Suprapubic skin (tissue), 4 donors: ENCODE results near the gene TAAR9. TPM values are rescaled to one million over a fixed set of nuclear protein-coding genes. Genes with fewer than 3 reads are reported as not detected.

ENCODE experiments used
- DNase-seq, 2 donors: peaks; one replicate each; pipeline ENCODE4 v3.0.0-alpha.2; 2019; ENCODE audit warnings: low spot score in 2 of 2
- H3K27ac ChIP-seq: fragments of 200-600 bp; sonication (generic); one replicate; pipeline ENCODE4 v1.5.1; 2019
- H3K27me3 ChIP-seq: fragments of 200-600 bp; sonication (generic); one replicate; pipeline ENCODE4 v1.5.1; 2019
- H3K36me3 ChIP-seq: fragments of 200-600 bp; sonication (generic); one replicate; pipeline ENCODE4 v1.5.1; 2019
- H3K4me1 ChIP-seq: fragments of 200-600 bp; sonication (generic); one replicate; pipeline ENCODE4 v1.5.1; 2019
- H3K4me3 ChIP-seq: fragments of 200-600 bp; sonication (generic); one replicate; pipeline ENCODE4 v1.5.1; 2019; ENCODE audit warnings: mild to moderate bottlenecking
- H3K9me3 ChIP-seq: fragments of 200-600 bp; sonication (generic); one replicate; pipeline ENCODE4 v1.5.1; 2019
- CTCF ChIP-seq, 2 donors: fragments of 200-600 bp in 1 of 2; fragments of 450-650 bp in 1 of 2; sonication (generic) in 1 of 2; IDR thresholded peaks; one replicate each; pipeline ENCODE4 v1.5.1; 2016 to 2019; ENCODE audit warnings: antibody characterized with exemption in 2 of 2, mild to moderate bottlenecking in 1 of 2, moderate library complexity in 1 of 2
- EP300 ChIP-seq: sonication (generic); formaldehyde crosslinking; IDR thresholded peaks from one replicate; pipeline ENCODE4 v1.6.1; 2017; ENCODE audit warnings: antibody characterized with exemption
- POLR2A ChIP-seq, 2 donors: fragments of 450-650 bp; IDR thresholded peaks; one replicate each; pipeline ENCODE4 v1.6.1; 2017; ENCODE audit warnings: antibody characterized with exemption in 2 of 2, mild to moderate bottlenecking in 2 of 2, moderate library complexity in 2 of 2
- POLR2AphosphoS5 ChIP-seq, 3 donors: sonication (generic); formaldehyde crosslinking; IDR thresholded peaks; one replicate each; pipeline ENCODE4 v1.6.1; 2017; ENCODE audit warnings: antibody characterized with exemption in 3 of 3
- WGBS: methylation state at CpG from one replicate; pipeline ENCODE4 v1.1.5; 2018; 5-methylcytosine and 5-hydroxymethylcytosine counted together
- total RNA-seq, 4 donors: library from RNA; depleted of rRNA; stranded (reverse); fragments of >200 nt; gene quantifications; one replicate each; pipeline ENCODE4 v1.1.0, GENCODE V29; 2016

Gene TAAR9
- not detected for total RNA-seq

- Histone ChIP-seq H3K4me3 (no peak within 1 kb of the TSS), H3K36me3 (no peaks in the 10 kb centered on the region), H3K27me3 (peaks cover 12% of the 10 kb centered on the region), H3K9me3 (no peaks in the 10 kb centered on the region), H3K27ac (no peak within 1 kb of the TSS), H3K4me1 (no peaks in the 10 kb centered on the region)
- no peak for DNase-seq
- 79% methylated on average over 4 of the region's 4 CpGs for WGBS
- no peak for TF ChIP-seq EP300
- TF ChIP-seq CTCF (IDR thresholded peaks at IDR 0.05), result no peak
- no peak for TF ChIP-seq POLR2A (IDR thresholded peaks at IDR 0.05)
- TF ChIP-seq POLR2AphosphoS5 (IDR thresholded peaks at IDR 0.05), result no peak
These were observed at the start of gene TAAR9 for GRCh38 chr6:132537977-132538376. TSS of gene TAAR9 (plus strand) at chr6:132538277. CDS start at chr6:132538290, 13 bp downstream.

- no peaks in the 10 kb centered on the region for H3K27me3 ChIP-seq
- TF ChIP-seq POLR2A (IDR thresholded peaks at IDR 0.05) (no peak), POLR2AphosphoS5 (IDR thresholded peaks at IDR 0.05) (no peak), CTCF (IDR thresholded peaks at IDR 0.05) (no peak), EP300 (no peak)
- 93% methylated on average over 4 of the region's 4 CpGs for WGBS
- no peak overlapping the region for H3K27ac ChIP-seq
- peaks cover 22% of the 10 kb centered on the region for H3K4me1 ChIP-seq
- DNase-seq, result no peak
- no peak overlapping the region for H3K4me3 ChIP-seq
- H3K9me3 ChIP-seq, result no peaks in the 10 kb centered on the region
- peaks cover 1% of the 10 kb centered on the region for H3K36me3 ChIP-seq
These were observed 48.7 kb upstream of the TAAR9 start for GRCh38 chr6:132489376-132489775.

DNA sequence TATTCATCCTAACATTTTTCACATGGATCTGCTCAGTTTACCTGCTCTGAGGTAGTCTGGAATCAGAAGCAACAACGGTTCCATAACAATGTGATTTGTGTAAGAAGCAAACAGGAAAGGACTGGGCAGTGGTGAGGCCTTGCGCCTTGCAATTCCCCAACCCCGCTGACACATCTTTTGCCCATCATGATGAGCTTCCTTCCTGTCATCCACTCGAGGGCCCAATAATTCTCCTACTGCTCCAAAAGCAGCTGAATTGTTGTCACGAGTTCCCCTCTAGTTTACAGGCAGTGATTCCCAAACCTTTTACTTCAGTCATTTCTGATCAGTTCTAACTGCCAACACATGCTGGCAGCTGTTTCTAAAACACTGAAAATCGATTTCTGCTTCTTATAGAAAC, 48.1 kb upstream of the TAAR9 start:
- H3K36me3 ChIP-seq, result peaks cover 4% of the 10 kb centered on the region
- TF ChIP-seq POLR2A (IDR thresholded peaks at IDR 0.05), result no peak
- TF ChIP-seq POLR2AphosphoS5 (IDR thresholded peaks at IDR 0.05), result peak in 1 of 3 donors; percentile 19
- no peak for TF ChIP-seq CTCF (IDR thresholded peaks at IDR 0.05)
- TF ChIP-seq EP300, result no peak
- DNase-seq, result peak in 1 of 2 donors; percentile 64
- peak overlapping the region; percentile 85 for H3K27ac ChIP-seq
- no peaks in the 10 kb centered on the region for H3K27me3 ChIP-seq
- H3K4me3 ChIP-seq, result no peak overlapping the region
- no peaks in the 10 kb centered on the region for H3K9me3 ChIP-seq
- peaks cover 22% of the 10 kb centered on the region for H3K4me1 ChIP-seq
- 45% methylated on average over 6 of the region's 6 CpGs for WGBS

DNA sequence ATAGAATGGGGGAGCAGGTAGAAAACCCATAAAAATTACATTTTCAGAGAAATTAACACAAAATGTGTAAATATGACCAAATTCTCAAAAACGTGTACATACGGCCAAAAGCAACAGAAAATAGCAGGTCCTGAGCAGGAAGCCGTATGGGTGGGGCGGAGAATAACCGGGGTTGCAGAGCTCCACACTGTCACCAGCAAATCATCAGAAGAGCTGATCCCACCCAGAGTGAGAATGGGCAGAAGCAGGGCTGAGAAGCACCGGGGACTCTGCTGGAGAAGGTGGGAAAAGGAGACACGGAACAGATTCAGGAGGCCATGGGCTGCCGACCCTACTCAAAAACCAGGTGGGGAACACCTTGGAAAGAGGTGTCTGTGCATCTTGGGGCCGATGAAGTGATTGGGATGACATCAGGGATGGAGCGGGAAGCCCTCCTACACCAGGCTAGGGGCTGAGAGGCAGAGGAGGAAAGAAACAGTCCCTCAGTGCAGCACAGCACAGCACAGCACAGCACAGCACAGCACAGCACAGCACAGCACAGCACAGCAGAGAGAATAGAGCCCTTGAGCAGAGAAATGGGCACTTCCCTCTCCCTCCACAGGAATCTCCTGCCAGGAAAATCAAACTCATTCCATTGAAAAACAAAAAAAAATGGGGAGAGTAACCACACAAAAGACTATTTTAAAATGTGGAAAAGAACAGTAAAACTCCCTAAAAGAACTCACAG, 47.4 kb upstream of the TAAR9 start:
- H3K4me1 ChIP-seq, result peaks cover 23% of the 10 kb centered on the region
- H3K27ac ChIP-seq, result peak overlapping the region; percentile 85
- DNase-seq, result no peak
- TF ChIP-seq CTCF (IDR thresholded peaks at IDR 0.05) (no peak), POLR2A (IDR thresholded peaks at IDR 0.05) (no peak), EP300 (no peak), POLR2AphosphoS5 (IDR thresholded peaks at IDR 0.05) (no peak)
- H3K4me3 ChIP-seq, result no peak overlapping the region
- H3K27me3 ChIP-seq, result no peaks in the 10 kb centered on the region
- 58% methylated on average over 10 of the region's 10 CpGs for WGBS
- H3K9me3 ChIP-seq, result no peaks in the 10 kb centered on the region
- peaks cover 4% of the 10 kb centered on the region for H3K36me3 ChIP-seq

GRCh38 chr6:132491303-132491702, 46.8 kb upstream of the TAAR9 start:
- peak overlapping the region; percentile 85 for H3K27ac ChIP-seq
- DNase-seq, result no peak

More at GRCh38 chr6:132491303-132491702, 46.8 kb upstream of the TAAR9 start:
- no peak overlapping the region for H3K4me3 ChIP-seq
- H3K36me3 ChIP-seq, result peaks cover 4% of the 10 kb centered on the region
- no peaks in the 10 kb centered on the region for H3K9me3 ChIP-seq
- TF ChIP-seq POLR2AphosphoS5 (IDR thresholded peaks at IDR 0.05) (no peak), CTCF (IDR thresholded peaks at IDR 0.05) (no peak), EP300 (no peak), POLR2A (IDR thresholded peaks at IDR 0.05) (no peak)
- H3K27me3 ChIP-seq, result no peaks in the 10 kb centered on the region
- peaks cover 28% of the 10 kb centered on the region for H3K4me1 ChIP-seq
- 67% methylated on average over 5 of the region's 5 CpGs for whole genome bisulfite sequencing
